GM12891 (cell line): ENCODE data around the gene PDGFRB.

Source experiments
- DNase-seq: peaks from one replicate; pipeline ENCODE4 v3.0.0; 2011; ENCODE audit warnings: low spot score; ENCODE audit not compliant: insufficient read length
- FAIRE-seq: peaks from 2 replicates; lab custom pipeline; 2011; peaks lifted over from hg19 to GRCh38; lab: Jason Lieb, UNC
- PAX5 ChIP-seq: IDR thresholded peaks from 2 replicates; pipeline ENCODE4 v1.6.1; 2011; ENCODE audit warnings: low read length, moderate library complexity, mild to moderate bottlenecking; ENCODE audit not compliant: insufficient read depth, severe bottlenecking
- POLR2A ChIP-seq: IDR thresholded peaks from 2 replicates; pipeline ENCODE4 v1.6.1; 2011; ENCODE audit warnings: low read depth, low read length, control low read depth
- POLR2AphosphoS5 ChIP-seq: IDR thresholded peaks from 2 replicates; pipeline ENCODE4 v1.6.1; 2011; ENCODE audit warnings: low read depth, low read length, control low read depth
- POU2F2 ChIP-seq: IDR thresholded peaks from 2 replicates; pipeline ENCODE4 v1.6.1; 2011; ENCODE audit warnings: low read depth, mild to moderate bottlenecking, control low read depth, low read length, moderate library complexity
- SPI1 ChIP-seq: IDR thresholded peaks from 2 replicates; pipeline ENCODE4 v1.6.1; 2011; ENCODE audit warnings: low read depth, low read length, control low read depth
- TAF1 ChIP-seq: IDR thresholded peaks from 2 replicates; pipeline ENCODE4 v1.6.1; 2011; ENCODE audit warnings: low read depth, low read length, control low read depth

PDGFRB gene

GRCh38 chr5:150070821-150071220, 84.8 kb downstream of the PDGFRB start:
- DNase-seq (no peak), FAIRE-seq (no peak)
- TF ChIP-seq SPI1 (no peak), TAF1 (no peak), POLR2A (no peak), POU2F2 (no peak), POLR2AphosphoS5 (no peak), PAX5 (no peak)

DNA sequence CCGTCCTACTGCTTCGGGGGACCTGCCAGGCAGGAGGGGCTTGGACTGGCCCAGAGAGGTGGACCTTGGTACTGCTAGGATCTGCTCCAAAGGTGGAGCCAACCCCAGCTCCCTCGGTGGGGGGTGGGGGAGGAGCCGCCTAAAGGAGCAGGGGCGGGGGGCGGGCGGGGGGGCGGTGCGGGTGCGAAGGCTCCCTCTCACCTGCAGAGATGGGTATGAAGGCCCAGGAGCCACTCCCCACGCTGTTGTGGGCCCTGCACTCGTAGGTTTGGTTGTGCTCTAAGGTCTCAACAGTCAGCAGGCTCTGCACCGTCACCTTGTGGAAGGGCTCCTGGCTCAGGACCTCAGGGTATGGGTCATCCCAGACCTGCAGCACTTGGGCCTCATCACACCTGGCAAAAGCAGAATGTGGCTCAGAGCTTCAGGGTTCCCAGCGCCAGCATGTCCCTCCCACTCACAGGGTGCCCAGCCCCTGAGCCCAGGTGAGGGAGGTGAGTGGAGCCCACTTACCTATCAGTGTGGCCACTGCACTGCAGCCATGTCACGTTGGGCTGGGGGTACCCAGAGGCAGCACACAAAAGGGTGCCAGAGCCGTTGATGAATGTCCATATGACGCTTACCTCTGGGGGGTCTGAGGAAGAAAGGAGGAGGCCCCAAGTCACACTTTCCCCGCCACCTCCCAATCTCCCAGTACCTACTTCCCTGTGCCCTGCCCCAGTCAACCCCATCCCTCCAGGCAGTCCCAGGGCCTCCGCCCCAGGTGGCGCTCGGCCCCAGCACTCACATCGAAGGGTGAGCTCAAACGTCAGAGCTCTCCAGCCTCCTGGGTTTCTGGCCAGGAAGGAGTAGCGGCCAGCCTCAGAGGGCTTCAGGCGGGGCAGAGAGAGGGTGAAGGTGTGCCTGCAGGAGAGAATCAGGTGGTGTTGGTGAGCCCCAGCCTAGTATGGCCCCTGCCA, 85.7 kb downstream of the PDGFRB start:
- DNase-seq (no peak), FAIRE-seq (no peak)
- TF ChIP-seq PAX5 (no peak), SPI1 (no peak), POLR2A (no peak), POLR2AphosphoS5 (no peak), TAF1 (no peak), POU2F2 (no peak)

- FAIRE-seq (no peak), DNase-seq (no peak)
- TF ChIP-seq POU2F2 (no peak), POLR2AphosphoS5 (no peak), PAX5 (no peak), TAF1 (no peak), POLR2A (no peak)
These were observed 86.5 kb downstream of the PDGFRB start for GRCh38 chr5:150068961-150069645.

GRCh38 chr5:150068472-150068871, 87.2 kb downstream of the PDGFRB start:
- no peak for TF ChIP-seq SPI1
- TF ChIP-seq PAX5 = no peak
- no peak for TF ChIP-seq POU2F2
- no peak for TF ChIP-seq TAF1
- TF ChIP-seq POLR2A = no peak
- no peak for TF ChIP-seq POLR2AphosphoS5
- DNase-seq (no peak), FAIRE-seq (no peak)

GRCh38 chr5:150068071-150068470, 87.6 kb downstream of the PDGFRB start:
- TF ChIP-seq SPI1 = no peak
- TF ChIP-seq POLR2A = no peak
- no peak for TF ChIP-seq TAF1
- FAIRE-seq = no peak

DNA sequence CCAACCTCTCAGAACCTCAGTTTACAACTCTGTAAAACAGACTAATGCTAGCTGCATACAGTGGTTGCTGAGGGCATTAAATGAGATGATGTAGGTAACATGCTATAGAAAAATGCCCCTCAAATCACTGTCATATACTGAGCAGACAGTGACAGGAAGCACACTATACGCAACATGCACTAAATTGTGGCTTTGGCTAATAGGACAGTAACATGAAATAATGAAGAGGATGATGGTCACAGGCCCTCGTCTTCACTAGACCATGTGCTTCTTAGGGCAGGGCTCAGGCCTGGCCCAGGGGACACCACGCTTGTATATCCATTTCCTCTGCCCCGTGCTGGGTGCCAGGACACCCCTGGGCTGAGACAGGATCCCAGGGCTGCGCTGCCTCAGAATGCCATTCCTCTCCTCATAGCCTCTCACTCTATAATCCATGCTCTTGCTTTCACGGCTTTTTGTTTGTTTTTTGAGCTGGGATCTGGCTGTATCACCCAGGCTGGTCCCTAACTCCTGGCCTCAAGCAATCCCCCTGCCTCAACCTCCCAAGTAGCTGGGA, 88.2 kb downstream of the PDGFRB start:
- no peak for TF ChIP-seq POLR2A
- TF ChIP-seq POU2F2 = no peak
- no peak for TF ChIP-seq SPI1
- DNase-seq = no peak
- peak; percentile 51 for FAIRE-seq

More at GRCh38 chr5:150068071-150068470, 87.6 kb downstream of the PDGFRB start:
- DNase-seq = no peak

- FAIRE-seq (peak; percentile 73), DNase-seq (no peak)
- TF ChIP-seq POU2F2 = no peak
These were observed 88.7 kb downstream of the PDGFRB start for GRCh38 chr5:150066901-150067396.

GRCh38 chr5:150066436-150066835, 89.2 kb downstream of the PDGFRB start:
- DNase-seq = no peak
- TF ChIP-seq POLR2A = no peak
- TF ChIP-seq POLR2AphosphoS5 = no peak
- TF ChIP-seq TAF1 = no peak
- TF ChIP-seq POU2F2 = no peak
- no peak for TF ChIP-seq SPI1
- no peak for TF ChIP-seq PAX5
- peak; percentile 28 for FAIRE-seq

DNA sequence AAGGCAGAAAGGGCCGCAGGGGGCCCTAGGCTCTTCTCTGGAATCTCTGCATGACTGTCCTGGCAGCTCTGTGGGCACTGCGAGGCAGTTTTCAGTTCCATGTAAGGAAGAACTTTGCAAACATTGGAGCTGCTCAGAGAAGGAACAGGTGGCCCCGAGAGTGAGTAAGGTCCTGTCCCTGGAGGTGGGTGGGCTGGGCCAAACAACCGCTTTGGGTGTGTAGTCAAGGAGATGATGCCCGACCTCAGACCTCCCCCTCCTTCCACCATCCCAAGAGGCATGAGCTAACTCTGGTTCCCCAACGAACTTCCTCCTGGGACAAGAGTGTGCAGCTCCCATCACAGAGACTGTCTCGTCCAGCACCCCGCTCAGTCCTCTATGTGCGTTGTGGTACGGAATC, 89.8 kb downstream of the PDGFRB start:
- no peak for FAIRE-seq
- DNase-seq = no peak
- TF ChIP-seq PAX5 (no peak), SPI1 (no peak), POU2F2 (no peak), POLR2A (no peak), TAF1 (no peak), POLR2AphosphoS5 (no peak)

- DNase-seq (no peak), FAIRE-seq (no peak)
- TF ChIP-seq POU2F2 = no peak
These were observed 90.3 kb downstream of the PDGFRB start for GRCh38 chr5:150065346-150065745.
